Calu3 (cell line): ENCODE measurements around the gene DHRS7. TPM values are rescaled to one million over a fixed set of nuclear protein-coding genes. Genes with fewer than 3 reads are reported as not detected.

Experiments used
- BruUV-seq: library from RNA; stranded (reverse); fragments of 400-500 nt; replicated peaks from 2 replicates; lab custom pipeline; 2021; lab: Mats Ljungman, UMichigan
- CTCF ChIA-PET: fragments of 300-600 bp; sonication (Branson Sonifier 250); formaldehyde crosslinking; loops from one replicate; lab custom pipeline; 2022; ENCODE audit warnings: antibody characterized with exemption; lab: Charles Lee
- DNase-seq: peaks from one replicate; pipeline ENCODE4 v3.0.0; 2022
- H3K27ac Mint-ChIP-seq: one replicate; pipeline ENCODE4 v1.8.0; 2022; ENCODE audit warnings: mixed read lengths; ENCODE audit not compliant: unreplicated experiment
- H3K27me3 Mint-ChIP-seq: one replicate; pipeline ENCODE4 v1.8.0; 2022; ENCODE audit warnings: mixed read lengths; ENCODE audit not compliant: unreplicated experiment
- H3K36me3 Mint-ChIP-seq: one replicate; pipeline ENCODE4 v1.8.0; 2022; ENCODE audit warnings: mild to moderate bottlenecking, moderate library complexity, mixed read lengths; ENCODE audit not compliant: insufficient read depth, unreplicated experiment
- H3K4me1 Mint-ChIP-seq: one replicate; pipeline ENCODE4 v1.8.0; 2022; ENCODE audit warnings: mild to moderate bottlenecking, low read depth, mixed read lengths; ENCODE audit not compliant: unreplicated experiment
- H3K4me3 Mint-ChIP-seq: one replicate; pipeline ENCODE4 v1.8.0; 2022; ENCODE audit warnings: mild to moderate bottlenecking, low read depth, moderate library complexity, mixed read lengths; ENCODE audit not compliant: unreplicated experiment
- H3K9me3 Mint-ChIP-seq: one replicate; pipeline ENCODE4 v1.8.0; 2022; ENCODE audit warnings: low read depth, mixed read lengths; ENCODE audit not compliant: unreplicated experiment
- intact Hi-C: fragments of 100-400 bp; cut with micrococcal nuclease; formaldehyde crosslinking; loops from one replicate; pipeline ENCODE4 v1.10.0; 2022; ENCODE audit not compliant: unreplicated experiment
- total RNA-seq: library from RNA; stranded (reverse); gene quantifications from 2 replicates; pipeline ENCODE4 v1.2.3, GENCODE V29; 2022
- TF ChIP-seq, protein P1 (sequence below): fragments of 200-600 bp; IDR thresholded peaks from one replicate; pipeline ENCODE4 v1.8.0; 2022; ENCODE audit warnings: antibody characterized with exemption; ENCODE audit not compliant: unreplicated experiment

Gene DHRS7
- total RNA-seq, 1 experiment from 2014 or later, result 34.9 TPM

GRCh38 chr14:60170948-60171347 is 5.8 kb upstream of the DHRS7 start:
- CTCF ChIA-PET, result no interaction called here
- H3K27ac Mint-ChIP-seq, result no peak overlapping the region
- no peak for DNase-seq
- intact Hi-C loops, result no loop called here
- H3K27me3 Mint-ChIP-seq, result no peaks in the 10 kb centered on the region
- H3K36me3 Mint-ChIP-seq, result no peaks in the 10 kb centered on the region
- TF ChIP-seq, protein P1, sequence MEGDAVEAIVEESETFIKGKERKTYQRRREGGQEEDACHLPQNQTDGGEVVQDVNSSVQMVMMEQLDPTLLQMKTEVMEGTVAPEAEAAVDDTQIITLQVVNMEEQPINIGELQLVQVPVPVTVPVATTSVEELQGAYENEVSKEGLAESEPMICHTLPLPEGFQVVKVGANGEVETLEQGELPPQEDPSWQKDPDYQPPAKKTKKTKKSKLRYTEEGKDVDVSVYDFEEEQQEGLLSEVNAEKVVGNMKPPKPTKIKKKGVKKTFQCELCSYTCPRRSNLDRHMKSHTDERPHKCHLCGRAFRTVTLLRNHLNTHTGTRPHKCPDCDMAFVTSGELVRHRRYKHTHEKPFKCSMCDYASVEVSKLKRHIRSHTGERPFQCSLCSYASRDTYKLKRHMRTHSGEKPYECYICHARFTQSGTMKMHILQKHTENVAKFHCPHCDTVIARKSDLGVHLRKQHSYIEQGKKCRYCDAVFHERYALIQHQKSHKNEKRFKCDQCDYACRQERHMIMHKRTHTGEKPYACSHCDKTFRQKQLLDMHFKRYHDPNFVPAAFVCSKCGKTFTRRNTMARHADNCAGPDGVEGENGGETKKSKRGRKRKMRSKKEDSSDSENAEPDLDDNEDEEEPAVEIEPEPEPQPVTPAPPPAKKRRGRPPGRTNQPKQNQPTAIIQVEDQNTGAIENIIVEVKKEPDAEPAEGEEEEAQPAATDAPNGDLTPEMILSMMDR, result no peak
- H3K4me3 Mint-ChIP-seq, result no peak overlapping the region
- BruUV-seq, result no TSS peak
- H3K9me3 Mint-ChIP-seq, result no peaks in the 10 kb centered on the region
- peaks cover 7% of the 10 kb centered on the region for H3K4me1 Mint-ChIP-seq

DNA sequence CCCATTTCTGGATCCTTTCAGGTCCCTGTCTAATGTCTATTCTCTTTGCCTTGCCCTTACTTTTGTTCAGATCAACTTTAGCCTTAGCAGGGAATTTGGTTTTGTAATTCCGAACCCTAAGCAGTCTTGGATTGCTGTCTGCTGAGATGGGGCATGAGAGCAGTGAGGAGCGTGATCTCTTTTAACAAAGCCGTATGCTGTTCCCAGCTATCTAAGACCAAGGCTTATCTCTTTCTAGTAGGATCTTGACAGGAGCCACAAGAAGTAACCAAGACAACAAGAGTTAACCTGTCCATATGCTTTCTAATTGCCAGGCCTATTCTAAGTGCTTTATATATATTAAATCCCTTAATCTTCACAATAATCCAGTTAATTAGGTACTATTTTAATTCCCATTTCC is 4.5 kb upstream of the DHRS7 start:
- Mint-ChIP-seq H3K27me3 (no peaks in the 10 kb centered on the region), H3K27ac (no peak overlapping the region), H3K4me3 (no peak overlapping the region), H3K36me3 (peaks cover 6% of the 10 kb centered on the region), H3K4me1 (no peaks in the 10 kb centered on the region), H3K9me3 (no peaks in the 10 kb centered on the region)
- TF ChIP-seq, protein P1, result no peak
- no peak for DNase-seq
- CTCF ChIA-PET, result no interaction called here
- intact Hi-C loops, result loop anchor here (5.0 kb wide), 1 partner anchor 202 kb away; no protein-coding TSS in a partner anchor
- no TSS peak for BruUV-seq

DNA sequence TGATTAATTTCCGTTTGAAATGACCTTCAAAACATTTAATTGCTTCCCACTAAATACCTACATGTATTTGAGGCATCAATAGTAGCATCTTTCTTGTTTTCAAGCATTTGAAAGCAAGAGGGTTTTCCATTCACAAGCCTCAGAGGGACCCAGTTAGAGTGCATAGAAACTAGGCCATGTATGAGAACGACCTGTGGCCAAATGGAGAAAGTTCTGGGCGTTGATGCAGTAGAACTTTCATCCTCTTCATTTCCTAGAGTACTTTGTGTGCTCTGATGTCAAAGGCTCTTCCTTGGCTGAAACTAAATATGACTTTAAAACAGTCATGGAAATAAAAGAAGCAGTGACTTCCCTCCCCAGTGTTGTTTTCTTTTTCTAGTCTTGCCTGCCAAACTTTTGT is 944 bp upstream of the DHRS7 start:
- no peaks in the 10 kb centered on the region for H3K9me3 Mint-ChIP-seq
- H3K27me3 Mint-ChIP-seq, result no peaks in the 10 kb centered on the region
- peaks cover 7% of the 10 kb centered on the region for H3K4me1 Mint-ChIP-seq
- no peak overlapping the region for H3K4me3 Mint-ChIP-seq
- intact Hi-C loops, result loop anchor here (5.0 kb wide), 1 partner anchor 199 kb away; no protein-coding TSS in a partner anchor
- TF ChIP-seq, protein P1, result no peak
- H3K27ac Mint-ChIP-seq, result no peak overlapping the region
- CTCF ChIA-PET, result interaction anchor here (0.6 kb wide), 1 partner anchor 432 kb away, joined by 3 read pairs; no protein-coding TSS in a partner anchor
- no peak for DNase-seq
- no TSS peak for BruUV-seq
- peaks cover 13% of the 10 kb centered on the region for H3K36me3 Mint-ChIP-seq

GRCh38 chr14:60165547-60165876 is 314 bp upstream of the DHRS7 start:
- CTCF ChIA-PET, result no interaction called here
- TF ChIP-seq, protein P1, result no peak
- H3K4me3 Mint-ChIP-seq, result peak overlapping the region; percentile 92
- no TSS peak for BruUV-seq
- H3K27me3 Mint-ChIP-seq, result no peaks in the 10 kb centered on the region
- peaks cover 13% of the 10 kb centered on the region for H3K36me3 Mint-ChIP-seq
- no peak for DNase-seq
- intact Hi-C loops, result loop anchor here (5.0 kb wide), 1 partner anchor 198 kb away; no protein-coding TSS in a partner anchor
- peaks cover 9% of the 10 kb centered on the region for H3K4me1 Mint-ChIP-seq
- no peaks in the 10 kb centered on the region for H3K9me3 Mint-ChIP-seq
- H3K27ac Mint-ChIP-seq, result no peak overlapping the region
